PC-9 (cell line): ENCODE results near the gene KIAA1958. TPM values are rescaled to one million over a fixed set of nuclear protein-coding genes. Genes with fewer than 3 reads are reported as not detected.
"Not testable (repeated sequence)": the region's sequence is repeated elsewhere in the genome, so short reads cannot be mapped to it uniquely, and the experiment has no call there.

Experiments used
- BruUV-seq: library from RNA; stranded (reverse); fragments of 400-500 nt; replicated peaks from 2 replicates; lab custom pipeline; 2021; lab: Mats Ljungman, UMichigan
- CTCF ChIA-PET: fragments of 300-600 bp; sonication (Branson Sonifier 250); formaldehyde crosslinking; loops from one replicate; lab custom pipeline; 2022; ENCODE audit warnings: antibody characterized with exemption; lab: Charles Lee
- POLR2A ChIA-PET: fragments of 300-600 bp; sonication (Branson Sonifier 250); formaldehyde crosslinking; loops from one replicate; lab custom pipeline; 2022; ENCODE audit warnings: antibody characterized with exemption; ENCODE audit not compliant: unreplicated experiment; lab: Charles Lee
- DNase-seq, 2 experiments: peaks; one replicate each; pipeline versions ENCODE4 v3.0.0 to v3.0.0-alpha.2; 2015 to 2022; ENCODE audit warnings: mixed read lengths in 1 of 2
- H2AFZ ChIP-seq: fragments of 200-600 bp; sonication (generic); 2 replicates; pipeline ENCODE4 v1.8.1; 2017; ENCODE audit warnings: antibody characterized with exemption
- H3F3A ChIP-seq: fragments of 200-600 bp; sonication (generic); 2 replicates; pipeline ENCODE4 v1.8.1; 2017; ENCODE audit warnings: antibody characterized with exemption, mild to moderate bottlenecking, low read depth; ENCODE audit not compliant: insufficient read depth
- H3K27ac ChIP-seq: fragments of 200-600 bp; sonication (generic); 2 replicates; pipeline ENCODE4 v1.6.1; 2016; ENCODE audit warnings: mixed run types
- H3K27me3 ChIP-seq: fragments of 200-600 bp; sonication (generic); 2 replicates; pipeline ENCODE4 v1.6.1; 2016; ENCODE audit warnings: low read depth, mixed run types; ENCODE audit not compliant: insufficient read depth
- H3K36me3 ChIP-seq: fragments of 200-600 bp; sonication (generic); 2 replicates; pipeline ENCODE4 v1.6.1; 2016; ENCODE audit warnings: low read depth, mixed run types
- H3K4me1 ChIP-seq: fragments of 200-600 bp; sonication (generic); replicated peaks from 2 replicates; pipeline ENCODE4 v1.6.1; 2016; ENCODE audit warnings: mixed run types; ENCODE audit not compliant: insufficient read depth
- H3K4me2 ChIP-seq: fragments of 200-600 bp; sonication (generic); 2 replicates; pipeline ENCODE4 v1.6.1; 2017; ENCODE audit warnings: mixed run types
- H3K4me3 ChIP-seq: fragments of 200-600 bp; sonication (generic); 2 replicates; pipeline ENCODE4 v1.6.1; 2016; ENCODE audit warnings: mixed run types
- H3K79me2 ChIP-seq: fragments of 200-600 bp; sonication (generic); 2 replicates; pipeline ENCODE4 v1.6.1; 2017; ENCODE audit warnings: low read depth, mixed run types
- H3K9me2 ChIP-seq: fragments of 200-600 bp; sonication (generic); 2 replicates; pipeline ENCODE4 v1.8.1; 2017; ENCODE audit warnings: mild to moderate bottlenecking; ENCODE audit not compliant: insufficient read depth
- H3K9me3 ChIP-seq: fragments of 200-600 bp; sonication (generic); 2 replicates; pipeline ENCODE4 v1.8.1; 2016; ENCODE audit warnings: low read depth; ENCODE audit not compliant: insufficient read depth
- H4K20me1 ChIP-seq: fragments of 200-600 bp; sonication (generic); 2 replicates; pipeline ENCODE4 v1.8.1; 2017; ENCODE audit not compliant: insufficient read depth
- EZH2 ChIP-seq: fragments of 200-600 bp; sonication (generic); IDR thresholded peaks from 2 replicates; pipeline ENCODE4 v1.8.0; 2017; ENCODE audit warnings: antibody characterized with exemption, low read depth
- intact Hi-C: fragments of 100-400 bp; cut with micrococcal nuclease; formaldehyde crosslinking; loops from one replicate; pipeline ENCODE4 v1.10.0; 2022; ENCODE audit not compliant: unreplicated experiment
- total RNA-seq: library from RNA; stranded (reverse); gene quantifications from 2 replicates; pipeline ENCODE4 v1.2.3, GENCODE V29; 2021
- TF ChIP-seq, protein P1 (sequence below): fragments of 200-600 bp; sonication (generic); conservative IDR thresholded peaks from 2 replicates; pipeline ENCODE4 v1.6.1; 2017; ENCODE audit warnings: mixed run types, antibody characterized with exemption, mild to moderate bottlenecking, moderate library complexity

KIAA1958 gene
- total RNA-seq, 1 experiment from 2014 or later: 19.5 TPM

GRCh38 chr9:112508377-112508776, 21.8 kb downstream of the KIAA1958 start:
- no peaks in the 10 kb centered on the region for H3K27me3 ChIP-seq
- TF ChIP-seq EZH2: no peak
- TF ChIP-seq, protein P1, sequence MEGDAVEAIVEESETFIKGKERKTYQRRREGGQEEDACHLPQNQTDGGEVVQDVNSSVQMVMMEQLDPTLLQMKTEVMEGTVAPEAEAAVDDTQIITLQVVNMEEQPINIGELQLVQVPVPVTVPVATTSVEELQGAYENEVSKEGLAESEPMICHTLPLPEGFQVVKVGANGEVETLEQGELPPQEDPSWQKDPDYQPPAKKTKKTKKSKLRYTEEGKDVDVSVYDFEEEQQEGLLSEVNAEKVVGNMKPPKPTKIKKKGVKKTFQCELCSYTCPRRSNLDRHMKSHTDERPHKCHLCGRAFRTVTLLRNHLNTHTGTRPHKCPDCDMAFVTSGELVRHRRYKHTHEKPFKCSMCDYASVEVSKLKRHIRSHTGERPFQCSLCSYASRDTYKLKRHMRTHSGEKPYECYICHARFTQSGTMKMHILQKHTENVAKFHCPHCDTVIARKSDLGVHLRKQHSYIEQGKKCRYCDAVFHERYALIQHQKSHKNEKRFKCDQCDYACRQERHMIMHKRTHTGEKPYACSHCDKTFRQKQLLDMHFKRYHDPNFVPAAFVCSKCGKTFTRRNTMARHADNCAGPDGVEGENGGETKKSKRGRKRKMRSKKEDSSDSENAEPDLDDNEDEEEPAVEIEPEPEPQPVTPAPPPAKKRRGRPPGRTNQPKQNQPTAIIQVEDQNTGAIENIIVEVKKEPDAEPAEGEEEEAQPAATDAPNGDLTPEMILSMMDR: no peak
- H3K79me2 ChIP-seq: peaks cover 9% of the 10 kb centered on the region
- BruUV-seq: no TSS peak
- H3K9me2 ChIP-seq: no peaks in the 10 kb centered on the region
- H3K4me2 ChIP-seq: no peak overlapping the region
- no peaks in the 10 kb centered on the region for H4K20me1 ChIP-seq
- ChIA-PET CTCF (no interaction called here), POLR2A (interaction anchor here (0.6 kb wide), 2 partner anchors 12 to 255 kb away, joined by 6 to 29 read pairs; no protein-coding TSS in a partner anchor)
- intact Hi-C loops: no loop called here
- H3K9me3 ChIP-seq: no peaks in the 10 kb centered on the region
- no peak overlapping the region for H3K4me3 ChIP-seq
- H3K4me1 ChIP-seq: no peaks in the 10 kb centered on the region
- H3K36me3 ChIP-seq: no peaks in the 10 kb centered on the region
- no peak overlapping the region for H2AFZ ChIP-seq
- H3K27ac ChIP-seq: no peak overlapping the region
- no peaks in the 10 kb centered on the region for H3F3A ChIP-seq
- DNase-seq: no peak

- H3K4me2 ChIP-seq, H3K9me2 ChIP-seq, H3K4me1 ChIP-seq, H3K79me2 ChIP-seq, H3K27ac ChIP-seq, POLR2A ChIA-PET, H3K36me3 ChIP-seq, H3K4me3 ChIP-seq, H4K20me1 ChIP-seq, DNase-seq, H3F3A ChIP-seq, H3K27me3 ChIP-seq, H3K9me3 ChIP-seq, intact Hi-C loops, H2AFZ ChIP-seq, BruUV-seq: not testable (repeated sequence)
- CTCF ChIA-PET: interaction anchor here (0.7 kb wide), 1 partner anchor 283 kb away, joined by 4 read pairs; no protein-coding TSS in a partner anchor
These were observed 25.8 kb downstream of the KIAA1958 start for GRCh38 chr9:112512377-112512776.

GRCh38 chr9:112516769-112517168, 30.1 kb downstream of the KIAA1958 start:
- Histone ChIP-seq H3K4me2 (no peak overlapping the region), H3K27ac (no peak overlapping the region), H3K4me3 (no peak overlapping the region), H3K9me3 (no peaks in the 10 kb centered on the region), H3K79me2 (no peaks in the 10 kb centered on the region), H4K20me1 (no peaks in the 10 kb centered on the region; the same call in 1 of the 2 replicates), H3K27me3 (no peaks in the 10 kb centered on the region), H2AFZ (no peak overlapping the region), H3K9me2 (no peaks in the 10 kb centered on the region), H3K4me1 (no peaks in the 10 kb centered on the region), H3F3A (no peaks in the 10 kb centered on the region), H3K36me3 (no peaks in the 10 kb centered on the region)
- intact Hi-C loops: no loop called here
- TF ChIP-seq EZH2: no peak
- TF ChIP-seq, protein P1: no peak
- no peak for DNase-seq
- ChIA-PET CTCF (no interaction called here), POLR2A (no interaction called here)
- no TSS peak for BruUV-seq

- Histone ChIP-seq H3K4me3 (no peak overlapping the region), H3K36me3 (no peaks in the 10 kb centered on the region), H3K4me1 (no peaks in the 10 kb centered on the region), H2AFZ (no peak overlapping the region), H4K20me1 (peaks cover 4% of the 10 kb centered on the region; the same call in 1 of the 2 replicates), H3K9me3 (no peaks in the 10 kb centered on the region), H3K27me3 (no peaks in the 10 kb centered on the region), H3K4me2 (no peak overlapping the region), H3K9me2 (no peaks in the 10 kb centered on the region), H3F3A (no peaks in the 10 kb centered on the region), H3K79me2 (peaks cover 6% of the 10 kb centered on the region; the same call in 1 of the 2 replicates), H3K27ac (no peak overlapping the region)
- no peak for TF ChIP-seq EZH2
- TF ChIP-seq, protein P1: no peak
- intact Hi-C loops: no loop called here
- DNase-seq: no peak
- POLR2A ChIA-PET: no interaction called here
- CTCF ChIA-PET: no interaction called here
- BruUV-seq: no TSS peak
These were observed 33.4 kb downstream of the KIAA1958 start for GRCh38 chr9:112520069-112520468.
